Measurements from ENCODE around the gene TSTD1.

The TSTD1 gene

DNA sequence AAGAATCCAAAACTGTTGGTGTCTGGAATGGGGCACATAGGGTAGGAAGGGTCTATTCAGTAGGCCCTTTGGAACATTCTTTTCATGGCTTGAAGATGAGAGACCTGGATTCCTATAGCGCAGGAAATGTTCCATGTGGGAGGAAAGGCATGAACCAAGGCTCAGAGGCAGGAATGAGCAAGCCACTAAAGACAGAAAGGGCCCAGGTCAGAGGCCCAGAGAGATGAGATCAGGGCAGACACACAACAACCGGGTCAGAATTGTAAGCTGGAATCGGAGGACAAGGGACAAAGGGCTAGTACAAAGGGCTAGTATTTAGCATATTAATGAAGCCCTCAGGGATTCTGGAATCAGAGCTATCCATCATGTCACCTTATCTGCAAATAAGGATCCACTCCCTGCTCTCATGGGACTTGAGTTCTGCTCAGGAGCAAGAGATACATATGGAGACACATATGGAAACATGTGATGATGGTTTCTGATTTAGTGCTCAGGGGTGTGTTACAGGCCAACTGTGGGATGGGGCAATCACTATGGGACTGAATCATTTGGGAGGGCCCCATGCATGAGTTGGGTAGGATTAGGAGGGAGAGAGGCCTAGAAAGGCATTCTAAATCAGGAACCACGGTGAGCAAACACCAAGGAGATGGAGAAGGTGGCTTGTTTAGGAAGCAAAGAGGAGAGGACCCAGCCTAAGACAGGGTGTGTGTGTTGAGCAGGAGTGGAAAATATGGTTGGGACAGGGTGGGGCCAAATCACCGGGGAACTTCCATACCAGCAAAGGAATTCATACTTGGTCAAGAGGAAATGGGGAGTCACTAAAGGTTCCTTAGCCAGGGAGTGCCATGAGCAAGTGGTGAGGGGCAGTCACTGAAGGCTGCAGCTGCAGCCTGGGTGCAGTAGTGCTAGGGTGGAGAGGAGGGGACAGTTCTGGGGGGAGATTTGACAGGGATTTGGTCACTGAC, 42.0 kb upstream of the TSTD1 start:
- Histone ChIP-seq H4K12ac (ENCODE audit: low read depth, low read length) (peak overlapping the region; percentile 29), H3K23ac (ENCODE audit: low read length) (no peak overlapping the region), H4K8ac (ENCODE audit: low read depth, low read length) (peak overlapping the region; percentile 61), H2AK5ac (ENCODE audit: low read length) (peak overlapping the region; percentile 63), H3K4me2 (ENCODE audit: low read length) (no peak overlapping the region), H3K4me1 (ENCODE audit: control insufficient read depth in 1 of 2, insufficient read depth in 2 of 2, low read length in 2 of 2) (peaks cover 53 to 61% of the 10 kb centered on the region in 2 experiments), H3K4ac (ENCODE audit: low read depth, low read length) (peak overlapping the region; percentile 61), H3K79me1 (ENCODE audit: low read length) (peaks cover 62% of the 10 kb centered on the region), H3K36me3 (ENCODE audit: control insufficient read depth in 1 of 2, insufficient read depth in 2 of 2, low read length in 2 of 2) (peaks cover 5 to 7% of the 10 kb centered on the region in 2 experiments), H2BK5ac (ENCODE audit: low read depth, low read length, poor library complexity) (peak overlapping the region; percentile 60), H4K91ac (ENCODE audit: low read depth, low read length) (peak overlapping the region; percentile 97), H2BK120ac (ENCODE audit: insufficient read depth, low read length, poor library complexity) (peak overlapping the region; percentile 67), H3K9ac (ENCODE audit: low read length) (no peak overlapping the region), H3K27me3 (ENCODE audit: insufficient read depth, low read length) (no peaks in the 10 kb centered on the region), H2BK12ac (ENCODE audit: low read length) (peak overlapping the region; percentile 53), H2AFZ (ENCODE audit: insufficient read depth, low read length, poor library complexity) (no peak overlapping the region), H3K4me3 (ENCODE audit: low read depth, low read length) (no peak overlapping the region), H3K14ac (ENCODE audit: low read length) (peak overlapping the region; percentile 56), H3K27ac (ENCODE audit: low read depth, low read length) (peak overlapping the region; percentile 81), H3K18ac (ENCODE audit: low read length) (peak overlapping the region; percentile 71), H3K79me2 (ENCODE audit: control insufficient read depth, insufficient read depth, low read length, poor library complexity) (peaks cover 13% of the 10 kb centered on the region), H3K9me3 (ENCODE audit: insufficient read depth, low read depth, low read length) (peaks cover 2% of the 10 kb centered on the region)
- peak; percentile 80 to 94 for DNase-seq
- no CpG with 5 or more reads among the region's 5 CpGs for whole genome bisulfite sequencing (ENCODE audit: extremely low coverage, insufficient coverage, insufficient read length)

DNA sequence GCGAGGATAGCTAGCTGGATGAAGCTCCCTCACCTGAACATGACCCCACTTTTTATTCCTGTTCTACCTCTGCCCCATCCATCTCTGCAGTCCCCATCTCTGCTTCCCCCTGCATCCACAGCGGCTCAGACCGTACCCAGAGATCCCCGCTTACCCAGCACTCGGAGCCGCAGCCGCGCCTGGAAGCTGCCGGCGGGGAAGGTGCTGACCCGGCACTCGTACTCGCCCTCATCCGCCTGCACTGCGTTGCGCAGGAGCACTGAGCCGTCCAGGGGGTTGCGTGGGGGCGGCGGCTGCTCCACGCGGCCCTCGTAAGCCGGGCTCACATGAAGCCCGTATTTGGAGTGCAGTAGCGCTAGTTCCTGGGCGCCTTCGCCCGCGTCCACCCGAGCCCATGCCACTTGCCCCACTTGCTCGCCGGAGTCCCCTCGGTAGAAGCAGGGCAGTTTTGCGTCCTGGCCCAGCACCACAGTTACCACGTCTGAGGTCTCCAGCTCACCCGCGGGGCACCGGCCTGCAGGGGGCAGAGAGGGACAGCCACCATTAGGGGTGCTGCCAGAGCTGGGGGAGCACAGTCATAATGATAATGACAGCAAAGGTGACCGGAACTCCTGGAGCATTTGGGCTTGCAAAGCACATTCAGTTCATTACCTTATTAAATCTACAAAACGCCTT, 40.8 kb upstream of the TSTD1 start:
- Histone ChIP-seq H3K14ac (ENCODE audit: low read length) (peak overlapping the region; percentile 56), H3K9ac (ENCODE audit: low read length) (no peak overlapping the region), H4K91ac (ENCODE audit: low read depth, low read length) (peak overlapping the region; percentile 97), H3K27ac (ENCODE audit: low read depth, low read length) (peak overlapping the region; percentile 81), H3K9me3 (ENCODE audit: insufficient read depth, low read depth, low read length) (peaks cover 2% of the 10 kb centered on the region), H3K27me3 (ENCODE audit: insufficient read depth, low read length) (no peaks in the 10 kb centered on the region), H3K4ac (ENCODE audit: low read depth, low read length) (peak overlapping the region; percentile 2), H2AK5ac (ENCODE audit: low read length) (peak overlapping the region; percentile 64), H4K8ac (ENCODE audit: low read depth, low read length) (no peak overlapping the region), H3K36me3 (ENCODE audit: control insufficient read depth in 1 of 2, insufficient read depth in 2 of 2, low read length in 2 of 2) (peaks cover 10 to 11% of the 10 kb centered on the region in 2 experiments), H2BK120ac (ENCODE audit: insufficient read depth, low read length, poor library complexity) (peak overlapping the region; percentile 67), H2BK12ac (ENCODE audit: low read length) (peak overlapping the region; percentile 0), H3K79me2 (ENCODE audit: control insufficient read depth, insufficient read depth, low read length, poor library complexity) (peaks cover 9% of the 10 kb centered on the region), H3K4me3 (ENCODE audit: low read depth, low read length) (no peak overlapping the region), H3K4me1 (ENCODE audit: control insufficient read depth in 1 of 2, insufficient read depth in 2 of 2, low read length in 2 of 2) (peaks cover 47 to 55% of the 10 kb centered on the region in 2 experiments), H3K4me2 (ENCODE audit: low read length) (no peak overlapping the region), H3K79me1 (ENCODE audit: low read length) (peaks cover 53% of the 10 kb centered on the region), H3K18ac (ENCODE audit: low read length) (peak overlapping the region; percentile 2), H4K12ac (ENCODE audit: low read depth, low read length) (no peak overlapping the region), H2AFZ (ENCODE audit: insufficient read depth, low read length, poor library complexity) (no peak overlapping the region), H3K23ac (ENCODE audit: low read length) (no peak overlapping the region), H2BK5ac (ENCODE audit: low read depth, low read length, poor library complexity) (peak overlapping the region; percentile 5)
- no CpG with 5 or more reads among the region's 41 CpGs for WGBS (ENCODE audit: extremely low coverage, insufficient coverage, insufficient read length)
- DNase-seq: no peak

DNA sequence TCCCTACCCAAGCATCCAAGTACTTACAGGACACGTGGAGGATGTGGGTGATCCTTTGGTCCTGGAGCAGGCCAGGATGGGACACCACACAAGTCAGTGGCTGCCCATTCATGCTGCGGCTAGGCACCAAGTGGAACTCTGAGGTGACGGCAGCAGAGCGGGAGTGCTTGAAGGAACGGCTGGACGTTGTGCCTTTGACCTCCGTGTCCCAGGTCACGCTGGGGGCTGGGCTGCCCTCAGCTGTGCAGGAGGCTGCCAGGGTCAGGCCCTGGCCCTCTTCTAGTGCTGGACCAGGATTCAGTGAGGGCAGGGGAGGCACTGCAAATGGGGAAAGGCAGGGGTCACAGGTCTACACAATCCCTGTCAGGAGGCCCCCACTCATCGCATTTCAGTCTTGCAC, 38.7 kb upstream of the TSTD1 start:
- Histone ChIP-seq H4K8ac (ENCODE audit: low read depth, low read length) (no peak overlapping the region), H3K23ac (ENCODE audit: low read length) (no peak overlapping the region), H2AFZ (ENCODE audit: insufficient read depth, low read length, poor library complexity) (no peak overlapping the region), H3K9ac (ENCODE audit: low read length) (no peak overlapping the region), H2BK5ac (ENCODE audit: low read depth, low read length, poor library complexity) (peak overlapping the region; percentile 19), H2AK5ac (ENCODE audit: low read length) (peak overlapping the region; percentile 1), H3K18ac (ENCODE audit: low read length) (no peak overlapping the region), H2BK120ac (ENCODE audit: insufficient read depth, low read length, poor library complexity) (no peak overlapping the region), H3K79me2 (ENCODE audit: control insufficient read depth, insufficient read depth, low read length, poor library complexity) (peaks cover 3% of the 10 kb centered on the region), H3K79me1 (ENCODE audit: low read length) (peaks cover 40% of the 10 kb centered on the region), H3K27me3 (ENCODE audit: insufficient read depth, low read length) (no peaks in the 10 kb centered on the region), H4K91ac (ENCODE audit: low read depth, low read length) (no peak overlapping the region), H3K14ac (ENCODE audit: low read length) (no peak overlapping the region), H3K4me2 (ENCODE audit: low read length) (no peak overlapping the region), H3K4ac (ENCODE audit: low read depth, low read length) (no peak overlapping the region), H4K12ac (ENCODE audit: low read depth, low read length) (no peak overlapping the region), H3K4me3 (ENCODE audit: low read depth, low read length) (no peak overlapping the region), H3K4me1 (ENCODE audit: control insufficient read depth in 1 of 2, insufficient read depth in 2 of 2, low read length in 2 of 2) (peaks cover 37 to 48% of the 10 kb centered on the region in 2 experiments), H2BK12ac (ENCODE audit: low read length) (peak overlapping the region; percentile 53), H3K9me3 (ENCODE audit: insufficient read depth, low read depth, low read length) (peaks cover 2% of the 10 kb centered on the region), H3K27ac (ENCODE audit: low read depth, low read length) (no peak overlapping the region), H3K36me3 (ENCODE audit: control insufficient read depth in 1 of 2, insufficient read depth in 2 of 2, low read length in 2 of 2) (peaks cover 18% of the 10 kb centered on the region in 2 experiments)
- WGBS (ENCODE audit: extremely low coverage, insufficient coverage, insufficient read length): no CpG with 5 or more reads among the region's 9 CpGs
- no peak for DNase-seq

DNA sequence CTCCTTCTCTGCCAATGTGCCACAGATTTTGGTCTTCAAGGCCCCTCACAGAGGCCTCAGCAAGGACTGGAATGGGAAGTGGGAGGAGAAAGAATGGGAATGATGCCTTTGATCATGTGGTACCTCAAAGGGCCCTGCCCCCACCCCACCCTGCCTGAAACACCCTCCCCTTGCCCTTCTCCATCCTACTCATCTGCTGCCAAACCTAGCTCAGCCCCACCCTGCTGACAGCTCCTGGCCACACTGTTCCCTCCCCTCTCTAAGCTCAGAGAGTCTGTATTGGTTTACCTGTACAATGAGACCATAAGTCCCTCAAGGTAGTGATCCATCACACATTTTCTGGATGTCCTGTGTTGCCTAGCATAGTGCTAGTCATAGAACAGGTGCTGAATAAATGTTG, 37.6 kb upstream of the TSTD1 start:
- no peak overlapping the region for H2AFZ ChIP-seq (ENCODE audit: insufficient read depth, low read length, poor library complexity)
- H3K18ac ChIP-seq (ENCODE audit: low read length): no peak overlapping the region
- no peak overlapping the region for H3K23ac ChIP-seq (ENCODE audit: low read length)
- H3K36me3 ChIP-seq (ENCODE audit: control insufficient read depth in 1 of 2, insufficient read depth in 2 of 2, low read length in 2 of 2): peaks cover 21 to 22% of the 10 kb centered on the region in 2 experiments
- no peak for DNase-seq
- no peak overlapping the region for H3K27ac ChIP-seq (ENCODE audit: low read depth, low read length)
- H4K12ac ChIP-seq (ENCODE audit: low read depth, low read length): no peak overlapping the region
- H2AK5ac ChIP-seq (ENCODE audit: low read length): no peak overlapping the region
- no peak overlapping the region for H3K9ac ChIP-seq (ENCODE audit: low read length)
- peaks cover 2% of the 10 kb centered on the region for H3K9me3 ChIP-seq (ENCODE audit: insufficient read depth, low read depth, low read length)
- H3K79me2 ChIP-seq (ENCODE audit: control insufficient read depth, insufficient read depth, low read length, poor library complexity): peaks cover 2% of the 10 kb centered on the region
- no peak overlapping the region for H4K91ac ChIP-seq (ENCODE audit: low read depth, low read length)
- H3K4me1 ChIP-seq (ENCODE audit: control insufficient read depth in 1 of 2, insufficient read depth in 2 of 2, low read length in 2 of 2): peaks cover 31 to 45% of the 10 kb centered on the region in 2 experiments
- H3K27me3 ChIP-seq (ENCODE audit: insufficient read depth, low read length): no peaks in the 10 kb centered on the region
- H4K8ac ChIP-seq (ENCODE audit: low read depth, low read length): no peak overlapping the region
- no peak overlapping the region for H3K4ac ChIP-seq (ENCODE audit: low read depth, low read length)
- H2BK5ac ChIP-seq (ENCODE audit: low read depth, low read length, poor library complexity): no peak overlapping the region
- no peak overlapping the region for H3K14ac ChIP-seq (ENCODE audit: low read length)
- no peak overlapping the region for H3K4me3 ChIP-seq (ENCODE audit: low read depth, low read length)
- H3K79me1 ChIP-seq (ENCODE audit: low read length): peaks cover 34% of the 10 kb centered on the region
- peak overlapping the region; percentile 51 for H2BK12ac ChIP-seq (ENCODE audit: low read length)
- no peak overlapping the region for H2BK120ac ChIP-seq (ENCODE audit: insufficient read depth, low read length, poor library complexity)
- H3K4me2 ChIP-seq (ENCODE audit: low read length): no peak overlapping the region
